ENCODE measurements around the gene IRS2. TPM values are rescaled to one million over a fixed set of nuclear protein-coding genes. Genes with fewer than 3 reads are reported as not detected.

The IRS2 gene
- total and polyA plus RNA-seq, 2 of the 8 experiments (the other 6 are each of a cell fraction or from before 2014, with no cell fraction given), result 2.6 to 17.0 TPM

GRCh38 chr13:109740121-109740520, 46.3 kb downstream of the IRS2 start (continued):
- TF ChIP-seq, protein P1, sequence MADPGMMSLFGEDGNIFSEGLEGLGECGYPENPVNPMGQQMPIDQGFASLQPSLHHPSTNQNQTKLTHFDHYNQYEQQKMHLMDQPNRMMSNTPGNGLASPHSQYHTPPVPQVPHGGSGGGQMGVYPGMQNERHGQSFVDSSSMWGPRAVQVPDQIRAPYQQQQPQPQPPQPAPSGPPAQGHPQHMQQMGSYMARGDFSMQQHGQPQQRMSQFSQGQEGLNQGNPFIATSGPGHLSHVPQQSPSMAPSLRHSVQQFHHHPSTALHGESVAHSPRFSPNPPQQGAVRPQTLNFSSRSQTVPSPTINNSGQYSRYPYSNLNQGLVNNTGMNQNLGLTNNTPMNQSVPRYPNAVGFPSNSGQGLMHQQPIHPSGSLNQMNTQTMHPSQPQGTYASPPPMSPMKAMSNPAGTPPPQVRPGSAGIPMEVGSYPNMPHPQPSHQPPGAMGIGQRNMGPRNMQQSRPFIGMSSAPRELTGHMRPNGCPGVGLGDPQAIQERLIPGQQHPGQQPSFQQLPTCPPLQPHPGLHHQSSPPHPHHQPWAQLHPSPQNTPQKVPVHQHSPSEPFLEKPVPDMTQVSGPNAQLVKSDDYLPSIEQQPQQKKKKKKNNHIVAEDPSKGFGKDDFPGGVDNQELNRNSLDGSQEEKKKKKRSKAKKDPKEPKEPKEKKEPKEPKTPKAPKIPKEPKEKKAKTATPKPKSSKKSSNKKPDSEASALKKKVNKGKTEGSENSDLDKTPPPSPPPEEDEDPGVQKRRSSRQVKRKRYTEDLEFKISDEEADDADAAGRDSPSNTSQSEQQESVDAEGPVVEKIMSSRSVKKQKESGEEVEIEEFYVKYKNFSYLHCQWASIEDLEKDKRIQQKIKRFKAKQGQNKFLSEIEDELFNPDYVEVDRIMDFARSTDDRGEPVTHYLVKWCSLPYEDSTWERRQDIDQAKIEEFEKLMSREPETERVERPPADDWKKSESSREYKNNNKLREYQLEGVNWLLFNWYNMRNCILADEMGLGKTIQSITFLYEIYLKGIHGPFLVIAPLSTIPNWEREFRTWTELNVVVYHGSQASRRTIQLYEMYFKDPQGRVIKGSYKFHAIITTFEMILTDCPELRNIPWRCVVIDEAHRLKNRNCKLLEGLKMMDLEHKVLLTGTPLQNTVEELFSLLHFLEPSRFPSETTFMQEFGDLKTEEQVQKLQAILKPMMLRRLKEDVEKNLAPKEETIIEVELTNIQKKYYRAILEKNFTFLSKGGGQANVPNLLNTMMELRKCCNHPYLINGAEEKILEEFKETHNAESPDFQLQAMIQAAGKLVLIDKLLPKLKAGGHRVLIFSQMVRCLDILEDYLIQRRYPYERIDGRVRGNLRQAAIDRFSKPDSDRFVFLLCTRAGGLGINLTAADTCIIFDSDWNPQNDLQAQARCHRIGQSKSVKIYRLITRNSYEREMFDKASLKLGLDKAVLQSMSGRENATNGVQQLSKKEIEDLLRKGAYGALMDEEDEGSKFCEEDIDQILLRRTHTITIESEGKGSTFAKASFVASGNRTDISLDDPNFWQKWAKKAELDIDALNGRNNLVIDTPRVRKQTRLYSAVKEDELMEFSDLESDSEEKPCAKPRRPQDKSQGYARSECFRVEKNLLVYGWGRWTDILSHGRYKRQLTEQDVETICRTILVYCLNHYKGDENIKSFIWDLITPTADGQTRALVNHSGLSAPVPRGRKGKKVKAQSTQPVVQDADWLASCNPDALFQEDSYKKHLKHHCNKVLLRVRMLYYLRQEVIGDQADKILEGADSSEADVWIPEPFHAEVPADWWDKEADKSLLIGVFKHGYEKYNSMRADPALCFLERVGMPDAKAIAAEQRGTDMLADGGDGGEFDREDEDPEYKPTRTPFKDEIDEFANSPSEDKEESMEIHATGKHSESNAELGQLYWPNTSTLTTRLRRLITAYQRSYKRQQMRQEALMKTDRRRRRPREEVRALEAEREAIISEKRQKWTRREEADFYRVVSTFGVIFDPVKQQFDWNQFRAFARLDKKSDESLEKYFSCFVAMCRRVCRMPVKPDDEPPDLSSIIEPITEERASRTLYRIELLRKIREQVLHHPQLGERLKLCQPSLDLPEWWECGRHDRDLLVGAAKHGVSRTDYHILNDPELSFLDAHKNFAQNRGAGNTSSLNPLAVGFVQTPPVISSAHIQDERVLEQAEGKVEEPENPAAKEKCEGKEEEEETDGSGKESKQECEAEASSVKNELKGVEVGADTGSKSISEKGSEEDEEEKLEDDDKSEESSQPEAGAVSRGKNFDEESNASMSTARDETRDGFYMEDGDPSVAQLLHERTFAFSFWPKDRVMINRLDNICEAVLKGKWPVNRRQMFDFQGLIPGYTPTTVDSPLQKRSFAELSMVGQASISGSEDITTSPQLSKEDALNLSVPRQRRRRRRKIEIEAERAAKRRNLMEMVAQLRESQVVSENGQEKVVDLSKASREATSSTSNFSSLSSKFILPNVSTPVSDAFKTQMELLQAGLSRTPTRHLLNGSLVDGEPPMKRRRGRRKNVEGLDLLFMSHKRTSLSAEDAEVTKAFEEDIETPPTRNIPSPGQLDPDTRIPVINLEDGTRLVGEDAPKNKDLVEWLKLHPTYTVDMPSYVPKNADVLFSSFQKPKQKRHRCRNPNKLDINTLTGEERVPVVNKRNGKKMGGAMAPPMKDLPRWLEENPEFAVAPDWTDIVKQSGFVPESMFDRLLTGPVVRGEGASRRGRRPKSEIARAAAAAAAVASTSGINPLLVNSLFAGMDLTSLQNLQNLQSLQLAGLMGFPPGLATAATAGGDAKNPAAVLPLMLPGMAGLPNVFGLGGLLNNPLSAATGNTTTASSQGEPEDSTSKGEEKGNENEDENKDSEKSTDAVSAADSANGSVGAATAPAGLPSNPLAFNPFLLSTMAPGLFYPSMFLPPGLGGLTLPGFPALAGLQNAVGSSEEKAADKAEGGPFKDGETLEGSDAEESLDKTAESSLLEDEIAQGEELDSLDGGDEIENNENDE (IDR thresholded peaks at IDR 0.05; ENCODE audit: insufficient replicate concordance, low read length), result no peak
- TF ChIP-seq RFX5 (IDR thresholded peaks at IDR 0.05; ENCODE audit: borderline replicate concordance, low read depth, low read length), result no peak
- no peak for TF ChIP-seq CHD2 (IDR thresholded peaks at IDR 0.05; ENCODE audit: low read length)
- no peak for TF ChIP-seq RAD21 (IDR thresholded peaks at IDR 0.05 in 1 of 2, conservative IDR thresholded peaks at IDR 0.05 in 1 of 2; ENCODE audit: low read depth in 2 of 2, low read length in 2 of 2)
- TF ChIP-seq CREB1 (IDR thresholded peaks at IDR 0.05), result no peak
- no peak for TF ChIP-seq KDM1A (IDR thresholded peaks at IDR 0.05; ENCODE audit: borderline replicate concordance, low read length)
- no peak for TF ChIP-seq EGR1 (IDR thresholded peaks at IDR 0.05; ENCODE audit: borderline replicate concordance, low read depth, low read length)
- no peak for TF ChIP-seq SP1 (IDR thresholded peaks at IDR 0.05; ENCODE audit: low read depth, low read length)
- no peak for TF ChIP-seq HDAC6 (IDR thresholded peaks at IDR 0.05; ENCODE audit: low read depth, low read length)

All from H1 (cell line).